ENCODE results near the gene DPT.

DNA sequence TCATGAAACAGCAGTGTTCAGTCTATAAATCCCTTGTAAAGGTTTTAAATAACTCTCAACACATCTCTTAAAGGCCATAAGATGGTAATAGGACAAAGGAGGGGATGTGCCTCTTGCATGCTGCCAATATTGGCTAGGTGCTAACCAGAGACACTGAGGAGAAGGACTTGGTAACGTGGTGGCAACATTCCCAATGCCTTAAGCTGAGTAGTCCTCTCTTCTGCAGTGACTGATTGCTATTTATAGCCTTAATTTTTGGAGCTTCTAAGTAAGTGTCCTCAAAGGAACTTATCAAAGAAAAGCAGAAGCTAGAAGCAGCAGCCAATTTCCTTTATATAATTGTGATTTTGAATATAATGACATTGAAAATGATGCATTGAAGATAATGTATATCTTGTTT, 63.0 kb downstream of the DPT start:
- TF ChIP-seq, protein P1, sequence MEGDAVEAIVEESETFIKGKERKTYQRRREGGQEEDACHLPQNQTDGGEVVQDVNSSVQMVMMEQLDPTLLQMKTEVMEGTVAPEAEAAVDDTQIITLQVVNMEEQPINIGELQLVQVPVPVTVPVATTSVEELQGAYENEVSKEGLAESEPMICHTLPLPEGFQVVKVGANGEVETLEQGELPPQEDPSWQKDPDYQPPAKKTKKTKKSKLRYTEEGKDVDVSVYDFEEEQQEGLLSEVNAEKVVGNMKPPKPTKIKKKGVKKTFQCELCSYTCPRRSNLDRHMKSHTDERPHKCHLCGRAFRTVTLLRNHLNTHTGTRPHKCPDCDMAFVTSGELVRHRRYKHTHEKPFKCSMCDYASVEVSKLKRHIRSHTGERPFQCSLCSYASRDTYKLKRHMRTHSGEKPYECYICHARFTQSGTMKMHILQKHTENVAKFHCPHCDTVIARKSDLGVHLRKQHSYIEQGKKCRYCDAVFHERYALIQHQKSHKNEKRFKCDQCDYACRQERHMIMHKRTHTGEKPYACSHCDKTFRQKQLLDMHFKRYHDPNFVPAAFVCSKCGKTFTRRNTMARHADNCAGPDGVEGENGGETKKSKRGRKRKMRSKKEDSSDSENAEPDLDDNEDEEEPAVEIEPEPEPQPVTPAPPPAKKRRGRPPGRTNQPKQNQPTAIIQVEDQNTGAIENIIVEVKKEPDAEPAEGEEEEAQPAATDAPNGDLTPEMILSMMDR (IDR thresholded peaks at IDR 0.05), result no peak
- TF ChIP-seq POLR2A (IDR thresholded peaks at IDR 0.05), result no peak
